GM18498 (cell line): ENCODE data around the gene GDF2.

Experiments used
- ATAC-seq: cut with Tn5 transposase; IDR thresholded peaks from one replicate; pipeline ENCODE4 v1.9.1; 2021; ENCODE audit warnings: mild to moderate bottlenecking, moderate library complexity; ENCODE audit not compliant: unreplicated experiment

Gene GDF2

DNA sequence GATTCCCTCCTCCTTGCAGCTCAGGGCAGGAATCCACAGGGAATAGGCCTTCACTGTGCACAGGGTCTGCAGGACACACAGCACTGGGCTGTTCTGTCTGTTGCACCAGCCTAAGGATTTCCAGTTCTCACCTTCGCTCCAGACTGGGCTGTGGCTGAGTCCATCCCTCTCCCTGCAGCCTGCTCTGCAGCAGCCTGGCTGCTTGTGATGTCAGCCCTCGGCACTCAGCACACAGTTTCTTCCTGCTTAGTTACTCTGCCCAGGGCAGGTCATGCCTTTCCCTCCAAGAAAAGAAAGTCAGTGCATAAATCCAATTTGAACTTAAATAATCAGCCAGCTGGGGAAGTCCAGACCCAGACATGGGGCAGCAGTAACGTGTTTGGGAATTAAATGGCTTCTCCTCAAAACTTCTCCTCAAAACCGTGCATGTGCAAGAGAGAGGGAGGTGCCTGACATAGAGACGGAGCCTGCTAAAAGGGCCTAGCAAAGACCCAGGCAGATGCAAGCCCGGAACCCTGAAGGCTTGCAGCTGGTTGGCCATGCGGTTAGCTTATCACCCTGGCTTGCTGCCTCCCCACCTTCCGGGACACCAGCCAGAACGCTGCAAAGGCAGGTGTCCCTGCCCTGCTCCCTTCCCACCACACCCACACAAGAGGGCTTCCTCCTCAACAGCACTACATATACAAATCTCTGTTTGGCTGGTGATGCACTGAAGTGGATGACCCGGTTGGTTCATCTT lies 10.9 kb upstream of the GDF2 start:
- no peak for ATAC-seq

DNA sequence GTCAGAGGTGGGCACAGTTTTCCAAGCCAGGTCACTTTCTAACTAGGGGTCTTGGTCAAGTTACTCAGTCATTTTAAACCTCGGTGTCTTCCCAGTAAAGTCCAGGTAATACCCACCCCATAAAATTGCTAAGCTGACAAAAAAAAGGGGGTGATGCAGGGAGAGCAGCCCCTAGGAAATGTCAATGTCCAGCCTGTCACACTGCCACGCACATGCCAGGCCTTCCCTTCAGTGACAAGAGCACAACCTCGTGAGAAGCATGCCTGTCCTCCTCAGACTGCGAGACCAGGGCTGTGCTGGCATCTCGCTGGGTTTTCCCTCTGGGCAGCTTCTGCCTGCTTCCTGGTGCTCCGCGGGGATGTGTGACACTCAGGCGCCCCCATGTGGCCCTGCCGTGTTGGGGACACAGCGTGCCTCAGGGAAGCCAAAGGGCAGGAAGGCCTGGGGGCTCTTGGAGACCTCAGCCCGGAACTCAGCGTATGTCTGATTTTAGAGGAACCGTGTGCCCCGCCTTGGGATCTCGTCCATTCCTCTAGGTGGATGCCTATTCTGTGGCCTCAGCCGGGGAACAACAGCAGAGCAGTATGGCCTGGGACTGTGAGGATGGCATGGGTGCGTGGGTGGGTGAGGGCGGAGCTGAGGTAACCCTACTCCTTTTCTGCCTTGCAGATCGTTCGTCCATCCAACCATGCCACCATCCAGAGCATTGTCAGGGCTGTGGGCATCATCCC lies 10.2 kb upstream of the GDF2 start:
- ATAC-seq: peak; percentile 85

DNA sequence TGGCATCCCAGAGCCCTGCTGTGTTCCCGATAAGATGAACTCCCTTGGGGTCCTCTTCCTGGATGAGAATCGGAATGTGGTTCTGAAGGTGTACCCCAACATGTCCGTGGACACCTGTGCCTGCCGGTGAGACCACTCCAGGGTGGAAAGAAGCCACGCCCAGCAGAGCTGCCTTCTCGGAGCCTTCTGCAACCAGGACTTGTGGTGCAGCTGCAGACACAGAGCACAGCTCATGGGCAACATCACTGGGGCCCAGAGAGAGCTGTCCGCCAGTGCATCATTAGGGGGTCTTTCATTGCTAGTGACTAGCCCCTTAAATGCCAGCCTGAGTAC lies 9.6 kb upstream of the GDF2 start:
- no peak for ATAC-seq

DNA sequence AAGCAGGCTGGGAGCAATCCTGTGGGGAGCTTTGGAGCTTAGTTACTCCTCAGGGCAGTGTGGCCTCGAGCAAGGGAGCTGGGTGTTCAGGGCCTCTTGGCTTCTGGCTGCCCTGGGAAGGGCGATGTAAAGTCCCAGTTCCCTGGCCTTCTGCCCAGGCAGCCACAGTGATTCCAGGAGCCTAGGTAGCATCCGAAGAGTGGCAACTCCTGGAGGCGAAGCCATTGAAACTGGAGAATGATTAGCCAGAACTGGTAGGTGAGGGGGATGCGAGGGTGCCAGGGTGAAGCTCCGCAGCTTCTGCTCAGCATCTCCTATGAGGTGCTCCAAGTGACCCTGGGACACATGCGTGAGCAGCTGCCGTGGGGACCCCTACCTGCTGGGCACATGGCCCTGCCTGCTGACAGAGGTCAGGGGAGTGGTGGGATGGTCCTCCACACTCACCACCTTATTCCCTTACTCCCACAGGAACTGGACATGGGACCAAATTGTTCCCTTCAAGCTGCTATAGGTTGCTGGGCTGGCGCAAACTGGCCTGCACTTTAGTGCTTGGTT lies 7.8 kb upstream of the GDF2 start:
- no peak for ATAC-seq

DNA sequence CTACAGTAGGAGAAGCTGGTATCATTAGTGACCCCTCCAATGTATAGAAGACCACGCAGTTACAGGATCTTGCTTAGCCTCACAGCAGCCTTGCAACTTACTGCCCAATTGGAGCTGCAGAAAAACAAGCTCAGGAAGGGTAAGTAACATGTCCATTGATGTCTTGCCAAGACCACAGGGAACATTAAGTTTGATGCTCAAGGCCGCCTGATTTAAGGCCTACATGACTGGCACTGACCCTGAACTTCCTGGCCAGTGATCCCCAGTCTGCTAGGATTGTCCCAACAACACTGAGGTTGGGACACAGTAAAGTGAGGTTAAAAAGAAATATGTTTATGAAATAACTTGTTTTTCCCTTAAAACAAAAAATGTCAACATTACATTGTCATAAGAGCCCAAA lies 6.8 kb upstream of the GDF2 start:
- no peak for ATAC-seq

DNA sequence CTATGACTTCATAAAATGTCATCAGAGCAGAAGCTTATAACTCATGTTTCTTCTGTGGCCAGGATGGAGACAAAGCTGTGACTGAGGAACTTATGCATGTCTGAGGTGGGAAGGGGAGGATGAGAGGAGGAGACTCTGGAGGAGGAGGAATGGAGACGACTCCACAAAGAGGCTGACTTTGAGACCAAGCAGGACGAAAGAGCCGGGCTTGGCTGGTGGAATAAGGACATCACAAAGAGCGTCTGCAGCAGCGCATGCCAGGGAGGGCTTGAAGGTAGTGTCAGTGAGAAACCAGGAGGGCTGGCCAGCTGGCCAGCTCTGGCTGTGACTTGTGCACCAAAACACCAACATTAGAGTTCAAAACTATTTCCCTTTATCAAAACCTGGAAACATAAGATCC lies 6.1 kb upstream of the GDF2 start:
- no peak for ATAC-seq

DNA sequence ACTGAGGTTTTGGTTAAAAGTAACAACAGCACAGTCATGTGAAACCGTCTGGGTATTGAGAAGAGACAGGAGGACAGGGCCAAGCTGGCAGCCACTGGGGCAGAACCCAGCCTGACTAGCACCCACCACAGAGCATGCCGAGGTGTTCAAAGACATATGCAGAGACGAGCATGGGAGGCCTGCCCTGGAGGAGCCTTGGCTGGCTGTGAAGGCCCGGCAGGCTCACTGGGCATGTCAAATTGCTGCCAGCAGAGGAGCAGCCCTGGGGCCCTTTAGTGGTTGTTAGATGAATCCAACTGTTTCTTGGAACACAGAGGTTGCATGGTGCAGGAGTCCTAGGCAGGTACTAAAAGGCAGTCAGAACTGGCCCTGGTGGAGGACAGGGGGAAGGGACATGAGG lies 5.0 kb upstream of the GDF2 start:
- no peak for ATAC-seq

DNA sequence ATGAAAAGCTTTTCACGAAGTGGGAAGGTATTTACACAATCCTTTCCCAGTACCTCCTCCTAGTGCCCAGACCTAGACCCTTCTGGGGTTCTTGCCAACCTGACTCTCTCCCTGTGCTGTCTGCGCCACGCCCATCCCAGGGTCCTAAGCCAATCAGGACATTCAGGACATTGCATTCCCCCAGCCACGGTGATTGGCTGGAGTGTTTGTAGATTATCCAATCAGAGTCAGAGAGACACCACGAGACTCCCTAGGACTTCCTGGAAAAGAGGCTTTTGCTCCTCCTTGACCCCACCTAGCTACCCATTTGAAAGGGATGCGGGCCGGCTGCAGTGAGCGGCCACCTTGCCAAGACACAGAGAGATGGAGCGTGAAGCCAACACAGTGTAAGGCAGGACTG lies 3.5 kb upstream of the GDF2 start:
- ATAC-seq: no peak

DNA sequence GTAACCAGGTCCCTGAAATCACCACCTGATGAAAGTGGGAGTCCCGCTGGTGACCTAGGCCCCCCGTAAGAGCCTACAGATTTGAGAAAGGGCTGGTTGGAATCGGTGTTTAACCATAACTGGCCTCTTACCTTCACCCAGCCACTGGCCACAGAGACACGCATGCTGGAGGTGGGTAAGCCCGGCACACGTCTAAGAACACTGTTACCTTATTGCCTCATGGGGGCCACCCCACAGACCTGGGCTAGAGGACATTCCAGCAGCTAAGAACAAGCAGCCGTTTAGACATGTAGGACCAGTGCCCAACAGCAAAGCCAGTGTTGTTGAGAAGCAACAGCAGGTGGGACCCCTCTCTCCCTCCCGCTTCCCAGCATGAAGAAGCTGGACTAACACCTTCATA lies 2.5 kb upstream of the GDF2 start:
- ATAC-seq: no peak

DNA sequence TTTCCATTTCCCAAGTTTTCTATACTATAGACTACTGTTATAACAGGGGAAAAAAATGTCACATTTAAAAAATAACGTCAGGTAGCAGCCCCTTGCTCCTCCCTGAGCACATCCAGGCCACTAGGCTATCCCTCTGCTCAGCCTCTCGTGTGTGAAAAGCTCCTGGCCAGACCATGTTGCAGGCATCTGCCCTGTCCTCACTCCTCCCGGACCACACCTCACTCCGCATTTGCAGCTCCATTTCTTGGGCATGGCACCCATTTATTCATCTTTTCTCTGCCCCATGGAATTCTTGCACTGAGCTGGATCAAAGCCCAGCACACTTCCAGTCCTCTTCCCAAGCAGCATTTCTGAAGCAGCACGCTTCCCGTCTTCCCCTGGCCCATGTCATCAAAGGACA lies 1.4 kb upstream of the GDF2 start:
- ATAC-seq: no peak

DNA sequence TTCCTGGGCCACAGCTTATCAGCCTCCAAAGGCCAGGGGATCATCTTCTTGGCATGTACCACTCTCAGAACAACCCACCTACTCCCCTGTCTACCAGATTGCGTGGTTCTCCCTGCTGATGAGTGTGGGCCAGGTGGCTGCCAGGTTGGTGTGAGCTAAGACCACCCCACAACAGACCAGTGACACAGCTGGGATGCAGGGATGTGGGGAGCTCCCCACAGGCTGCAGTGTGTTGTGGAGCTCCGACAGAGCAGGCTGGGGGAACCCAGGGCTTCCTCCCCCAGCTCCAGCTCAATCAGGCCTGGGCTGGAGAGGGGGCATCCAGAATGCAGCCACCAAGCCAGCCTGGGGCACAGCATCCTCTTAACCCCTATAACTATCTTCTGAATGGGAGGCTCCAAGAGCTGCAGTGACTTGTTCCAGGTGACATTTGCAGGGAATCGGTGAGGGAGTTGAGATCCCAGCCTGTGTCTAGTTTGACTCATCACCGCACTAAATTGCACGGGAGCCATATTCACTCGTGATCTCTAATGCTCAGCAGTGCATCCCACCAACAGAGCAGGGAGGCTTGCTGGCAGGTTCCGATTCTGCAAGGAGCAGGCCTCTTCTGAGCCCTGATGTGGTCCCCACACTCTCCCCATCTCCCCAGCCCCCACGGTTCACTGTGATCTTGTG lies 596 bp upstream of the GDF2 start:
- no peak for ATAC-seq

DNA sequence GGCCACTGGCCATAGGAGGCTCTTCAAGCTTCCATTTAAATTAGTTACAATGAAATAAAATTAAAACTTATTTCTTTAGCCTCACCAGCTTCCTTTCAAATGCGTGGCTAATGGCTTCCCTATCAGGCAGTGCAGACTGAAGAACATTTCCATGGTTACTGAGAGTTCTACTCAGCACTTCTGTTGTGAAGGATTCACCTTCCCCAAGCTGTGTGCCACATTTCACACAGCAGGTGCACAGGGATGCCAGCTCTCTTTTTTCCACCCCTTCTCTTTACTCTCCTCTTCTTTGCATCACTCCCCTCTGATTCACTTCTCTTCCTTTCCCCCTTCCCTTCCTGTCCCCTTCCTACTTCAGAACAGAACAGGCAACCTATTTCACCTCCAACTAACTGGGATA lies 833 bp downstream of the GDF2 start:
- ATAC-seq: no peak

DNA sequence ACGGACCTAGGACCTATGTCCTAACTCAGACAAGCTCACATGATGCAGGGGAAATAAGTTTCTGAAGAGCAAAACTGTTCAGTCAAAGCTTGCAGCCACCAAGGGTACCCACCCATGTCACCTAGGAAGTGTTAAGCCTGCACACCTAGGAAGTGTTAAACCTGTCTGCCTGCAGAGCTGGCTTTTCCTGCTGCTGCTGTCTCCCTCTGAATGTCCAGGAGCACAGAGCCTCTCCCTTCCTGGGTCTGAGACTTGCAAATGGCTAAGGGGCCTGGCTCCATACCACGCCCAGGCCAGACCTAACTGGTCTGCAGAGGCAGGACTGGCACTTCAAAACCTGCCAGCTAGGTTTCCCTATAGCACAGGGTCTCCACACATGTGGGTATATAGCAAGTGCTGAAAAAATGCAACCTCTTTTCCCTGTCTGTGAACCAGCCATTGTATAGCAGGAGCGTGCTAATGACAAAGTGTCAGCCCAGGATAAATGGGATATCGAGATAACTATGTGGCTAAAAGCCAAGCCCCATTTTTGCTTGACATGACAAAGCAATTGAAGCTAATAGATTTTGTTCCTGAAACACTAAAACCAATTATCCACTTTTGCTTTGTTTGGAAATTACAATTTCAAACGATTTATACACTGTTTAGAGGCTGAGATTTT lies 1.5 kb downstream of the GDF2 start:
- ATAC-seq: no peak

DNA sequence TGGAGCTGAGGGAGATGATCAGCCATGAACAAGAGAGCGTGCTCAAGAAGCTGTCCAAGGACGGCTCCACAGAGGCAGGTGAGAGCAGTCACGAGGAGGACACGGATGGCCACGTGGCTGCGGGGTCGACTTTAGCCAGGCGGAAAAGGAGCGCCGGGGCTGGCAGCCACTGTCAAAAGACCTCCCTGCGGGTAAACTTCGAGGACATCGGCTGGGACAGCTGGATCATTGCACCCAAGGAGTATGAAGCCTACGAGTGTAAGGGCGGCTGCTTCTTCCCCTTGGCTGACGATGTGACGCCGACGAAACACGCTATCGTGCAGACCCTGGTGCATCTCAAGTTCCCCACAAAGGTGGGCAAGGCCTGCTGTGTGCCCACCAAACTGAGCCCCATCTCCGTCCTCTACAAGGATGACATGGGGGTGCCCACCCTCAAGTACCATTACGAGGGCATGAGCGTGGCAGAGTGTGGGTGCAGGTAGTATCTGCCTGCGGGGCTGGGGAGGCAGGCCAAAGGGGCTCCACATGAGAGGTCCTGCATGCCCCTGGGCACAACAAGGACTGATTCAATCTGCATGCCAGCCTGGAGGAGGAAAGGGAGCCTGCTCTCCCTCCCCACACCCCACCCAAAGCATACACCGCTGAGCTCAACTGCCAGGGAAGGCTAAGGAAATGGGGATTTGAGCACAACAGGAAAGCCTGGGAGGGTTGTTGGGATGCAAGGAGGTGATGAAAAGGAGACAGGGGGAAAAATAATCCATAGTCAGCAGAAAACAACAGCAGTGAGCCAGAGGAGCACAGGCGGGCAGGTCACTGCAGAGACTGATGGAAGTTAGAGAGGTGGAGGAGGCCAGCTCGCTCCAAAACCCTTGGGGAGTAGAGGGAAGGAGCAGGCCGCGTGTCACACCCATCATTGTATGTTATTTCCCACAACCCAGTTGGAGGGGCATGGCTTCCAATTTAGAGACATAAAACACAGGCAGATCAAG lies 3.3 kb downstream of the GDF2 start:
- ATAC-seq: no peak

DNA sequence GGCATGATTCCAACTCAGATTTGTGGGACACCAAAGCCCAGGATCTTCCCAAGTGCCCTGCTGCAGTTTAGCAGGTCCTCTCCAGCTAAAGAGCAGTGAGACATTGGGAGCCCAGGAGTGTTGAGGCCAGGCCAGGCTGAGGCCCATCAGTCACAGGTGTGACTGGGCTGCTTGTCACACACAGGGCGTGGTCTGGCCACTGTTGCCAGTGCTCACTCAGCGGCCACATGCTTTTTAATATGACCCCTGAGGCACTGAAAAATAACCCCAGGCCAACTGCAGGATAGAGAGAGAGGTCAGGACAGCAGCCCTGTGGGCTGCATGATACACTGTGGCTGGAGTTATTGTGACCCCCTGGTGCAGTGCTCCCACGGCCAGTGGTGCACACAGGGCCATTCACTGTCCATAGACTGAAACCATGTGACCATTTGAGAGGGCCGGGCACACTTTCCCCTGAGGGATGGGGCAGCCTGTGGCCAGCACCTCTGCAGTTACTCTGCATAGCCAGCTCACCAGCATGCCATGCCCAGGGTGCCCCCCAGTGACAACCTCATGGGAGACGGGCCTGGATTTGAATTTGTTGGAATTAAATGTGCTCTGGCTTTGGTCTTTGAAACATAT lies 4.2 kb downstream of the GDF2 start:
- ATAC-seq: no peak

DNA sequence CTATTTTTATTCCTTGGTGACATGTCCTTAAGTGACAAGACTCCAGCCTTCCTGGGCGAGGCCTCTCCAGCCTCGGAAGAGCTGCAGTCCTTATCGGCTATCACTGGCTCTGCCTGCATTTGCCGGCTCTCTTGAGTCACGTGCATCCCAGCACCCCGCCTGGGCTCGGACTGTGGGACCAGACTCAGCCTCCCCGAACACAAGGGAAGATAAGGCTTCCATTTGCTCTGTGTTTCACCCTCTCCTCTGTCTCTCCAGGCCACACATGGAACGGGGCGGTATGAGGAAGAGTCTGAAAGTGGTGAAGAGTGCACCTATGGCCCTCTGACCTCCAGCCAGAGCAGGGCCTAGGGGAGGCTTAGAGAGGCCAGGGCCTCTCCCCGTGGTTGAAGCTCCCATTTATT lies 4.7 kb downstream of the GDF2 start:
- ATAC-seq: no peak

DNA sequence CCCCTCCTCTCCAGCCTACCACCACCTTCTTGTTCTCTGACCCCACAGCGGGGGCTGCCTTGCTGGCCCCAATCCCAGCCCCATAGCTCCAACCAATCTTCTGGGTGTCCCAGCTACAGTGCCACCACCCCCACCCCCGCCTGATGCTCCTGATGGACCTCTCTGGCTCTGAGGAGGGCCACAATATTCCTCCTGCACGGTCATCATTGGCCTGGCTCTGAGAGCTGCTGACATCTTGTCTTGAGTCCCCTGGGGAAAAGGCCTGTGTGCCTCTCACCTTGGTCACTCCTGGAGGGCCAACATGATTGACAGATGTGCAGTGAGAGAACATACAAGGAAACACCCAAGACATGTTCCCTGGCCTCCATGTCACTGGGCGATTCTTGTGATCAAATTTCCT lies 7.6 kb downstream of the GDF2 start:
- ATAC-seq: no peak

DNA sequence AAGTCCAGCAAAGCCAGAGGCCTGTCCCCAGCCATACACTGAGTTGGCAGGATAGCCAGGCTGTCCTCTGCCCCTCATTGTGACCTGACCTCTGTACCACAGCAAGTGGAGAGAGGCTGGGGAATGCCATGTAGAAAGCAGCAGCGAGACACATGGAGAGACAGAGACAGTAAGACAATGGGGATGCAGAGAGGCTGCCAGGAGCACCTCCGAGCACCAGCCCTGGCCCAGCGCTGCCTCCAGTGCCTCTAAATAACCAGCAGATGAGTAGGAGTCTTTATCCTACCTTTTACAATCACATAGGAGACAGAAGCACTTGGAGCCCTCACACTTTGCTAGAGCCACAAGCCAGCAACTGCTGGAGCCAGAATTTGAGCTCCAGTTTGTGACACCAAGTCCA lies 8.1 kb downstream of the GDF2 start:
- no peak for ATAC-seq

DNA sequence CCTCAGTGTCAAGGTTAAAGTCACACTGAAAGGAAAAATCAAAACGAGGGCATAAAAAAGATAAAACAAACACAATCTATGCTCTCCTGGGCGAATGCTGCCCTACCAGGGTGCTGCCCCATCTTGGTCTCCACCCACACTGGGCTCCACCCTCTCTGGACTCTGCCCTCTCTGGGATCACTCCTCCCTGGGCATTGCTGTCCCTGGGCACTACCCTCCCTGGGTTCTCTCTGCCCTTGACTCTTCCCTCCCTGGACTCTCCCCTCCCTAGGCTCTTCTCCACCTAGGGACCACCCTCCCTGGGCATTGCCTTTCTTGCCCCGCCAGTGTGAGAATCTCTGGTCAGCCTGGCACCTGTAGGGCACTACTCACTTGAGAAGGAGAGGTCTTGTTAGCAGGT lies 8.6 kb downstream of the GDF2 start:
- ATAC-seq: no peak

DNA sequence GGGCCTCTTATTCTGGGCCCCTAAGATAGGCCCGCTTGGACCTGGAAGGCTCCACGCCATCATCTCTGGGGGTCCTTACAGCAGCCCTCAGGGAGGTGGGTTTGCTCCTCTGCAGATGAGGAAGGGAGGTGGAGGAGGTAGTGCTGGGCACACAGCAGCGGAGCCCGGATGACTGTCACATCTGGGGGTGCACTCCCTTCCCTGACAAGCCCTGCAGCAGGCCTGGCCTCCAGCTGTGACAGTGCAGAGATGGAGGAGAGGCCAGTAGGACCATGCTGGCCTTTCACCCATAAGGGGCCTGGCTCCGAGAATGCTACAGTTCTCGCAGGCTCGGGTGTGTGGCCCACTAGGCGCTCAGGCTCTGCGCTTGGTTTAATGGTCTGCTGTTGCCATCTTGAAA lies 9.2 kb downstream of the GDF2 start:
- no peak for ATAC-seq
